ENCODE data around the gene SMIM44.

The SMIM44 gene

GRCh38 chr19:3467437-3468198 is 15.6 kb downstream of the SMIM44 start:
- TF ChIP-seq CTCF (conservative IDR thresholded peaks at IDR 0.05; ENCODE audit: low read length): no peak
- H3K4me3 ChIP-seq (ENCODE audit: low read length): no peak overlapping the region
- no peak for DNase-seq (ENCODE audit: low read depth)

GRCh38 chr19:3466635-3467034 is 16.6 kb downstream of the SMIM44 start:
- no peak for DNase-seq (ENCODE audit: low read depth)
- no peak overlapping the region for H3K4me3 ChIP-seq (ENCODE audit: low read length)
- TF ChIP-seq CTCF (conservative IDR thresholded peaks at IDR 0.05; ENCODE audit: low read length): no peak

GRCh38 chr19:3465552-3465951 is 17.7 kb downstream of the SMIM44 start:
- TF ChIP-seq CTCF (conservative IDR thresholded peaks at IDR 0.05; ENCODE audit: low read length): no peak
- H3K4me3 ChIP-seq (ENCODE audit: low read length): no peak overlapping the region
- DNase-seq (ENCODE audit: low read depth): no peak

GRCh38 chr19:3464587-3465235 is 18.5 kb downstream of the SMIM44 start:
- no peak for TF ChIP-seq CTCF (conservative IDR thresholded peaks at IDR 0.05; ENCODE audit: low read length)
- no peak overlapping the region for H3K4me3 ChIP-seq (ENCODE audit: low read length)
- DNase-seq (ENCODE audit: low read depth): no peak

- no peak for TF ChIP-seq CTCF (conservative IDR thresholded peaks at IDR 0.05; ENCODE audit: low read length)
- no peak overlapping the region for H3K4me3 ChIP-seq (ENCODE audit: low read length)
Measured at GRCh38 chr19:3463714-3464586, 19.3 kb downstream of the SMIM44 start.

GRCh38 chr19:3462991-3463713 is 20.1 kb downstream of the SMIM44 start:
- TF ChIP-seq CTCF (conservative IDR thresholded peaks at IDR 0.05; ENCODE audit: low read length): no peak
- no peak for DNase-seq (ENCODE audit: low read depth)
- H3K4me3 ChIP-seq (ENCODE audit: low read length): no peak overlapping the region

More at GRCh38 chr19:3463714-3464586, 19.3 kb downstream of the SMIM44 start:
- DNase-seq (ENCODE audit: low read depth): no peak
